WTC11 (cell line): ENCODE measurements around the gene PLXDC1.

ENCODE experiments used
- JUN ChIP-seq: sonication (generic); formaldehyde crosslinking; IDR thresholded peaks from 2 replicates; pipeline ENCODE4 v1.8.0; 2023; ENCODE audit warnings: mild to moderate bottlenecking, missing genetic modification reagents
- KAT7 ChIP-seq: sonication (generic); formaldehyde crosslinking; IDR thresholded peaks from 2 replicates; pipeline ENCODE4 v1.8.1; 2023; ENCODE audit warnings: missing genetic modification reagents, mild to moderate bottlenecking, borderline replicate concordance
- TCF7 ChIP-seq: sonication (generic); formaldehyde crosslinking; IDR thresholded peaks from 2 replicates; pipeline ENCODE4 v1.8.0; 2022; ENCODE audit warnings: mild to moderate bottlenecking, low read depth, missing genetic modification reagents, moderate library complexity
- ZNF121 ChIP-seq: sonication (generic); formaldehyde crosslinking; IDR thresholded peaks from 2 replicates; pipeline ENCODE4 v1.8.0; 2023; ENCODE audit warnings: missing genetic modification reagents
- TF ChIP-seq, protein P1 (sequence below): fragments of 200-600 bp; IDR thresholded peaks from 2 replicates; pipeline ENCODE4 v1.8.0; 2022; ENCODE audit warnings: antibody characterized with exemption
- TF ChIP-seq, protein P2 (sequence below): sonication (generic); formaldehyde crosslinking; conservative IDR thresholded peaks from 2 replicates; pipeline ENCODE4 v1.8.1; 2022; ENCODE audit warnings: mild to moderate bottlenecking, missing genetic modification reagents
- TF ChIP-seq, protein P3 (sequence below): sonication (generic); formaldehyde crosslinking; IDR thresholded peaks from 2 replicates; pipeline ENCODE4 v1.8.1; 2023; ENCODE audit warnings: mild to moderate bottlenecking, moderate library complexity, missing genetic modification reagents

DNA sequence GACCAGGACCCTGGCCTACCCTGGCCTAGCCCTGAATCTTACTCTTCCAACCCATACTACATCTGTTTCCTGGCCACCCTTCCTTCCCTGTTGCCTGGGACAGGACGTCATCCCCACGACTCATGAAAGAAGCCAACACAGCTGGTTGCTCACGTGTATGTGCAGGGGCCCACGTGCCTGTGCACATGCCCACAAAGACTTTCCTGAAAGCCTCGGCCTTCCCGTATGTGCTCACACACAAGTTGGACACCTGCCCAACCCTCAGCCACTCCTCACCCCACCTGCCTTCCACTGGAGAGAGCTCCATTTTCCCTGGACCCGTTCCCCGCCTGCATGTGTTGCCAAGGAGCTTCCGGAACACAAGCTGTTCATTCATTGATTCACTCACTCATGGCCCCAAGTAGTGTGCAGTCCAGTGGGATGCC, 7.0 kb downstream of the PLXDC1 start:
- no peak for TF ChIP-seq JUN (CRISPR knock-in tag)
- no peak for TF ChIP-seq TCF7 (CRISPR knock-in tag)
- TF ChIP-seq, protein P1, sequence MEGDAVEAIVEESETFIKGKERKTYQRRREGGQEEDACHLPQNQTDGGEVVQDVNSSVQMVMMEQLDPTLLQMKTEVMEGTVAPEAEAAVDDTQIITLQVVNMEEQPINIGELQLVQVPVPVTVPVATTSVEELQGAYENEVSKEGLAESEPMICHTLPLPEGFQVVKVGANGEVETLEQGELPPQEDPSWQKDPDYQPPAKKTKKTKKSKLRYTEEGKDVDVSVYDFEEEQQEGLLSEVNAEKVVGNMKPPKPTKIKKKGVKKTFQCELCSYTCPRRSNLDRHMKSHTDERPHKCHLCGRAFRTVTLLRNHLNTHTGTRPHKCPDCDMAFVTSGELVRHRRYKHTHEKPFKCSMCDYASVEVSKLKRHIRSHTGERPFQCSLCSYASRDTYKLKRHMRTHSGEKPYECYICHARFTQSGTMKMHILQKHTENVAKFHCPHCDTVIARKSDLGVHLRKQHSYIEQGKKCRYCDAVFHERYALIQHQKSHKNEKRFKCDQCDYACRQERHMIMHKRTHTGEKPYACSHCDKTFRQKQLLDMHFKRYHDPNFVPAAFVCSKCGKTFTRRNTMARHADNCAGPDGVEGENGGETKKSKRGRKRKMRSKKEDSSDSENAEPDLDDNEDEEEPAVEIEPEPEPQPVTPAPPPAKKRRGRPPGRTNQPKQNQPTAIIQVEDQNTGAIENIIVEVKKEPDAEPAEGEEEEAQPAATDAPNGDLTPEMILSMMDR, result no peak
- TF ChIP-seq, protein P2, sequence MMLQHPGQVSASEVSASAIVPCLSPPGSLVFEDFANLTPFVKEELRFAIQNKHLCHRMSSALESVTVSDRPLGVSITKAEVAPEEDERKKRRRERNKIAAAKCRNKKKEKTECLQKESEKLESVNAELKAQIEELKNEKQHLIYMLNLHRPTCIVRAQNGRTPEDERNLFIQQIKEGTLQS (CRISPR knock-in tag), result no peak
- TF ChIP-seq ZNF121, result no peak
- no peak for TF ChIP-seq KAT7 (CRISPR knock-in tag)
- TF ChIP-seq, protein P3, sequence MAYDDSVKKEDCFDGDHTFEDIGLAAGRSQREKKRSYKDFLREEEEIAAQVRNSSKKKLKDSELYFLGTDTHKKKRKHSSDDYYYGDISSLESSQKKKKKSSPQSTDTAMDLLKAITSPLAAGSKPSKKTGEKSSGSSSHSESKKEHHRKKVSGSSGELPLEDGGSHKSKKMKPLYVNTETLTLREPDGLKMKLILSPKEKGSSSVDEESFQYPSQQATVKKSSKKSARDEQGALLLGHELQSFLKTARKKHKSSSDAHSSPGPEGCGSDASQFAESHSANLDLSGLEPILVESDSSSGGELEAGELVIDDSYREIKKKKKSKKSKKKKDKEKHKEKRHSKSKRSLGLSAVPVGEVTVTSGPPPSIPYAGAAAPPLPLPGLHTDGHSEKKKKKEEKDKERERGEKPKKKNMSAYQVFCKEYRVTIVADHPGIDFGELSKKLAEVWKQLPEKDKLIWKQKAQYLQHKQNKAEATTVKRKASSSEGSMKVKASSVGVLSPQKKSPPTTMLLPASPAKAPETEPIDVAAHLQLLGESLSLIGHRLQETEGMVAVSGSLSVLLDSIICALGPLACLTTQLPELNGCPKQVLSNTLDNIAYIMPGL (CRISPR knock-in tag), result no peak
